Heart left ventricle (tissue), 16 donors: ENCODE results near the gene TMEM176B. TPM values are rescaled to one million over a fixed set of nuclear protein-coding genes. Genes with fewer than 3 reads are reported as not detected.

Experiments used
- ATAC-seq, 4 donors: fragments of 200-7000 bp; cut with Tn5 transposase; one replicate each; pipeline ENCODE4 v1.9.1; 2020 to 2022; ENCODE audit warnings: moderate library complexity in 4 of 4, mild to moderate bottlenecking in 3 of 4, moderate number of reproducible peaks in 1 of 4
- DNase-seq, 5 donors: peaks; one replicate each; pipeline ENCODE4 v3.0.0-alpha.2; 2020
- H3K27ac ChIP-seq, 12 donors: fragments of 200-600 bp; sonication (generic) in 4 of 12; one replicate each; pipeline versions ENCODE4 v1.5.0 to v1.8.0; 2016 to 2022; ENCODE audit warnings: mild to moderate bottlenecking in 2 of 12
- H3K27me3 ChIP-seq, 9 donors: fragments of 200-600 bp; sonication (generic) in 2 of 9; one replicate each; pipeline versions ENCODE4 v1.5.1 to v1.8.0; 2016 to 2022; ENCODE audit warnings: mild to moderate bottlenecking in 3 of 9
- H3K36me3 ChIP-seq, 9 donors: fragments of 200-600 bp; sonication (generic) in 2 of 9; one replicate each; pipeline versions ENCODE4 v1.5.0 to v1.8.0; 2018 to 2022; ENCODE audit warnings: mild to moderate bottlenecking in 2 of 9
- H3K4me1 ChIP-seq, 12 donors: fragments of 200-600 bp; sonication (generic) in 4 of 12; one replicate each; pipeline versions ENCODE4 v1.5.0 to v1.8.0; 2016 to 2022; ENCODE audit warnings: mild to moderate bottlenecking in 3 of 12
- H3K4me3 ChIP-seq, 12 donors: fragments of 200-600 bp; sonication (generic) in 4 of 12; one replicate each; pipeline versions ENCODE4 v1.5.0 to v1.8.0; 2017 to 2022; ENCODE audit warnings: mild to moderate bottlenecking in 9 of 12, moderate library complexity in 4 of 12
- H3K9me3 ChIP-seq, 12 donors: fragments of 200-600 bp; sonication (generic) in 4 of 12; one replicate each; pipeline versions ENCODE4 v1.5.0 to v1.8.0; 2016 to 2022; ENCODE audit warnings: mild to moderate bottlenecking in 1 of 12
- CTCF ChIP-seq, 12 donors: fragments of 200-600 bp; sonication (generic) in 4 of 12; IDR thresholded peaks; one replicate each; pipeline versions ENCODE4 v1.5.0 to v1.8.0; 2018 to 2022; ENCODE audit warnings: antibody characterized with exemption in 12 of 12, mild to moderate bottlenecking in 5 of 12
- POLR2A ChIP-seq, 2 donors: fragments of 450-650 bp; IDR thresholded peaks; one replicate each; pipeline ENCODE4 v1.6.1; 2017; ENCODE audit warnings: antibody characterized with exemption in 2 of 2, mild to moderate bottlenecking in 2 of 2, moderate library complexity in 2 of 2
- WGBS, 4 donors: extraction: QIAGEN DNeasy Blood & Tissue Kit in 2 of 4; methylation state at CpG; one replicate each; pipeline versions ENCODE4 v1.1.5 to v1.1.7; 2013 to 2018; 5-methylcytosine and 5-hydroxymethylcytosine counted together
- intact Hi-C, 10 donors: fragments of 100-400 bp; cut with DNase I; formaldehyde crosslinking; loops; one replicate each; pipeline versions ENCODE4 v1.11.1 to v1.14.2; 2022
- polyA plus RNA-seq, 2 donors: library from polyadenylated mRNA; stranded (reverse); fragments of 200-250 nt; gene quantifications; one replicate each; pipeline ENCODE4 v1.2.3, GENCODE V29; 2013
- total RNA-seq, 9 donors: library from RNA; depleted of rRNA in 2 of 9; stranded (reverse); fragments of >200 nt in 2 of 9; fragmentation: NEBNext Ultra II Directional in 3 of 9; extraction: Animal tissue kit (Norgen Biotek cat#: 25700) in 3 of 9; gene quantifications; one replicate each; pipeline versions ENCODE4 v1.1.0 to v1.2.4, GENCODE V29; 2016 to 2023
- donor health status: ischemic (EF 13 %, LVEDD 7.1; RV severe dilation, severe dysfunction).
- donor health status: healthy with polysubstance abuse.
- donor health status: DM: no; HTN: yes; CAD: no.
- donor health status: DM: no; HTN: no; CAD: no.
- donor health status: ischemic (EF 25% LVEDD 6.9; RV normal size, moderate dysfunction).
- donor health status: ischemic (EF 25% LVEDD 5.7; RV mildly dilated, moderate dysfunction).
- donor health status: healthy.
- donor health status: DM: yes; HTN: yes; CAD: no.
- donor health status: ischemic (EF 35%, LVEDD 5.7; RV mildly dilated, moderate dysfunction).
- donor health status: nonischemic (EF 11% LVEDD 7.7; RV severe dilation, severe dysfunction).
- donor health status: DM: yes; HTN: yes; CAD: no.
- donor health status: PGD.
- donor health status: ischemic (EF 29% LVEDD 5.4; RV normal size, mild dysfunction).
- donor health status: nonischemic (EF 23%, LVEDD 6.1; RV moderate dilation, normal function).

TMEM176B gene
- total and polyA plus RNA-seq, 11 donors: 18.9 to 137 (median 84.3) TPM

- intact Hi-C loops: loop anchor here in 1 of 10 donors (5.0 kb wide), 1 partner anchor 41 kb away; no protein-coding TSS in a partner anchor
These were observed 28.2 kb upstream of the TMEM176B start for GRCh38 chr7:150828384-150828783.

GRCh38 chr7:150826061-150826849 is 26.1 kb upstream of the TMEM176B start:
- H3K27me3 ChIP-seq: no peaks in the 10 kb centered on the region
- DNase-seq (peak in 4 of 5 donors; percentile 68 to 86 (median 79)), ATAC-seq (peak; percentile 78 to 88 (median 84))
- H3K9me3 ChIP-seq: peaks cover 0 to 7% (median 0%) of the 10 kb centered on the region in 12 donors
- TF ChIP-seq CTCF (IDR thresholded peaks at IDR 0.05) (no peak), POLR2A (IDR thresholded peaks at IDR 0.05) (no peak)
- WGBS, 4 donors: 43 to 51% (median 48%) methylated on average over 6 of the region's 6 CpGs
- peak overlapping the region in 10 of 12 donors; percentile 8 to 82 (median 70) for H3K27ac ChIP-seq
- H3K4me1 ChIP-seq: peaks cover 0 to 31% (median 11%) of the 10 kb centered on the region in 12 donors
- H3K4me3 ChIP-seq: peak overlapping the region in 1 of 12 donors; percentile 25
- H3K36me3 ChIP-seq: no peaks in the 10 kb centered on the region
- intact Hi-C loops: loop anchor here in 1 of 10 donors (5.0 kb wide), 1 partner anchor 39 kb away; no protein-coding TSS in a partner anchor

More at GRCh38 chr7:150828384-150828783, 28.2 kb upstream of the TMEM176B start:
- DNase-seq: no peak
- Histone ChIP-seq H3K36me3 (no peaks in the 10 kb centered on the region), H3K4me1 (peaks cover 0 to 28% (median 8%) of the 10 kb centered on the region in 12 donors), H3K27ac (no peak overlapping the region), H3K27me3 (no peaks in the 10 kb centered on the region), H3K4me3 (no peak overlapping the region), H3K9me3 (no peaks in the 10 kb centered on the region)
- WGBS, 4 donors: 70 to 94% (median 89%) methylated on average over 2 of the region's 2 CpGs
- ATAC-seq: no peak
- TF ChIP-seq CTCF (IDR thresholded peaks at IDR 0.05) (no peak), POLR2A (IDR thresholded peaks at IDR 0.05) (no peak)

GRCh38 chr7:150824379-150825177 is 24.4 kb upstream of the TMEM176B start:
- Histone ChIP-seq H3K36me3 (no peaks in the 10 kb centered on the region), H3K27ac (peak overlapping the region in 9 of 12 donors; percentile 4 to 82 (median 67)), H3K4me3 (no peak overlapping the region), H3K4me1 (peaks cover 0 to 39% (median 11%) of the 10 kb centered on the region in 12 donors), H3K9me3 (peaks cover 0 to 7% (median 0%) of the 10 kb centered on the region in 12 donors), H3K27me3 (no peaks in the 10 kb centered on the region)
- WGBS, 4 donors: 92 to 95% (median 94%) methylated on average over 9 to 20 of the region's 20 CpGs
- TF ChIP-seq CTCF (IDR thresholded peaks at IDR 0.05): no peak
- TF ChIP-seq POLR2A (IDR thresholded peaks at IDR 0.05): no peak
- intact Hi-C loops: loop anchor here in 1 of 10 donors (5.0 kb wide), 1 partner anchor 37 kb away; no protein-coding TSS in a partner anchor
- ATAC-seq (peak in 3 of 4 donors; percentile 37 to 44 (median 40)), DNase-seq (peak in 1 of 5 donors; percentile 37)
